Gastroesophageal sphincter (tissue), 3 donors: ENCODE data around the gene LDAH.

ENCODE experiments used
- EP300 ChIP-seq: sonication (generic); formaldehyde crosslinking; IDR thresholded peaks from one replicate; pipeline ENCODE4 v1.6.1; 2017; ENCODE audit warnings: antibody characterized with exemption, mild to moderate bottlenecking
- POLR2A ChIP-seq, 2 donors: fragments of 450-650 bp; IDR thresholded peaks; one replicate each; pipeline ENCODE4 v1.6.1; 2017; ENCODE audit warnings: antibody characterized with exemption in 2 of 2, mild to moderate bottlenecking in 2 of 2, moderate library complexity in 1 of 2
- TF ChIP-seq, protein P1 (sequence below), 4 experiments: fragments of 200-600 bp in 2 of 4; fragments of 450-650 bp in 2 of 4; sonication (generic) in 1 of 4; IDR thresholded peaks; one replicate each; pipeline ENCODE4 v1.5.1; 2017 to 2019; ENCODE audit warnings: antibody characterized with exemption in 4 of 4, mild to moderate bottlenecking in 2 of 4, moderate library complexity in 2 of 4

- TF ChIP-seq, protein P1, sequence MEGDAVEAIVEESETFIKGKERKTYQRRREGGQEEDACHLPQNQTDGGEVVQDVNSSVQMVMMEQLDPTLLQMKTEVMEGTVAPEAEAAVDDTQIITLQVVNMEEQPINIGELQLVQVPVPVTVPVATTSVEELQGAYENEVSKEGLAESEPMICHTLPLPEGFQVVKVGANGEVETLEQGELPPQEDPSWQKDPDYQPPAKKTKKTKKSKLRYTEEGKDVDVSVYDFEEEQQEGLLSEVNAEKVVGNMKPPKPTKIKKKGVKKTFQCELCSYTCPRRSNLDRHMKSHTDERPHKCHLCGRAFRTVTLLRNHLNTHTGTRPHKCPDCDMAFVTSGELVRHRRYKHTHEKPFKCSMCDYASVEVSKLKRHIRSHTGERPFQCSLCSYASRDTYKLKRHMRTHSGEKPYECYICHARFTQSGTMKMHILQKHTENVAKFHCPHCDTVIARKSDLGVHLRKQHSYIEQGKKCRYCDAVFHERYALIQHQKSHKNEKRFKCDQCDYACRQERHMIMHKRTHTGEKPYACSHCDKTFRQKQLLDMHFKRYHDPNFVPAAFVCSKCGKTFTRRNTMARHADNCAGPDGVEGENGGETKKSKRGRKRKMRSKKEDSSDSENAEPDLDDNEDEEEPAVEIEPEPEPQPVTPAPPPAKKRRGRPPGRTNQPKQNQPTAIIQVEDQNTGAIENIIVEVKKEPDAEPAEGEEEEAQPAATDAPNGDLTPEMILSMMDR (IDR thresholded peaks at IDR 0.05) = peak in 2 of 4 experiments; percentile 8 to 25
- TF ChIP-seq EP300 (no peak), POLR2A (IDR thresholded peaks at IDR 0.05) (peak; percentile 34 to 43)
These were observed at the start of gene LDAH for GRCh38 chr2:20822535-20823490.
